Loucy (cell line): Measurements from ENCODE around the gene ITGB4.

Experiments
- H2AFZ ChIP-seq: fragments of 200-600 bp; sonication (generic); 2 replicates; pipeline ENCODE4 v1.6.0; 2016; ENCODE audit warnings: antibody characterized with exemption, mild to moderate bottlenecking, low read length, moderate library complexity
- H3F3A ChIP-seq: fragments of 200-600 bp; 2 replicates; pipeline ENCODE4 v1.6.0; 2016; ENCODE audit warnings: antibody characterized with exemption, low read depth, mild to moderate bottlenecking
- H3K27me3 ChIP-seq: fragments of 200-600 bp; sonication (generic); 2 replicates; pipeline ENCODE4 v1.6.1; 2014; ENCODE audit warnings: low read length, mild to moderate bottlenecking; ENCODE audit not compliant: insufficient read depth, poor library complexity, severe bottlenecking
- H3K36me3 ChIP-seq: fragments of 200-600 bp; sonication (generic); 2 replicates; pipeline ENCODE4 v1.6.1; 2016; ENCODE audit warnings: low read length; ENCODE audit not compliant: insufficient read depth
- H3K4me1 ChIP-seq: fragments of 200-600 bp; sonication (generic); 2 replicates; pipeline ENCODE4 v1.5.1; 2014; ENCODE audit warnings: low read length, mild to moderate bottlenecking; ENCODE audit not compliant: insufficient read depth, poor library complexity, severe bottlenecking
- H3K4me2 ChIP-seq: fragments of 200-600 bp; sonication (generic); 2 replicates; pipeline ENCODE4 v1.6.0; 2014; ENCODE audit warnings: antibody characterized with exemption, low read length, low read depth, mild to moderate bottlenecking; ENCODE audit not compliant: poor library complexity, severe bottlenecking
- H3K4me3 ChIP-seq: fragments of 200-600 bp; sonication (generic); 2 replicates; pipeline ENCODE4 v1.5.1; 2014; ENCODE audit warnings: low read length, mild to moderate bottlenecking, mixed read lengths; ENCODE audit not compliant: poor library complexity, severe bottlenecking
- H3K79me2 ChIP-seq: fragments of 200-600 bp; sonication (generic); 2 replicates; pipeline ENCODE4 v1.6.1; 2014; ENCODE audit warnings: low read length; ENCODE audit not compliant: insufficient read depth
- H3K9ac ChIP-seq: fragments of 200-600 bp; sonication (generic); 2 replicates; pipeline ENCODE4 v1.6.0; 2014; ENCODE audit warnings: mild to moderate bottlenecking, low read depth, low read length, moderate library complexity; ENCODE audit not compliant: poor library complexity, severe bottlenecking
- H3K9me2 ChIP-seq: fragments of 200-600 bp; sonication (generic); replicated peaks from 2 replicates; pipeline ENCODE4 v1.6.1; 2016; ENCODE audit warnings: low read depth, low read length, mixed read lengths
- H3K9me3 ChIP-seq: fragments of 200-600 bp; sonication (generic); 2 replicates; pipeline ENCODE4 v1.6.1; 2014; ENCODE audit warnings: mild to moderate bottlenecking, antibody characterized with exemption, low read length, low read depth; ENCODE audit not compliant: insufficient read depth
- H4K20me1 ChIP-seq: fragments of 200-600 bp; sonication (generic); 2 replicates; pipeline ENCODE4 v1.6.0; 2014; ENCODE audit warnings: antibody characterized with exemption, low read length, mild to moderate bottlenecking; ENCODE audit not compliant: insufficient read depth, poor library complexity, severe bottlenecking
- CTCF ChIP-seq: fragments of 200-600 bp; sonication (generic); conservative IDR thresholded peaks from 2 replicates; pipeline ENCODE4 v1.5.1; 2014; ENCODE audit warnings: mild to moderate bottlenecking, antibody characterized with exemption, low read length
- EZH2phosphoT487 ChIP-seq: fragments of 200-600 bp; IDR thresholded peaks from 2 replicates; pipeline ENCODE4 v1.6.1; 2018; ENCODE audit warnings: antibody characterized with exemption, mild to moderate bottlenecking, moderate library complexity, borderline replicate concordance

The ITGB4 gene

GRCh38 chr17:75773121-75773807, 52.0 kb downstream of the ITGB4 start:
- Histone ChIP-seq H3K79me2 (peaks cover 31% of the 10 kb centered on the region), H2AFZ (no peak overlapping the region), H3K9me3 (no peaks in the 10 kb centered on the region), H3K4me1 (peaks cover 17% of the 10 kb centered on the region), H3K9me2 (no peaks in the 10 kb centered on the region), H4K20me1 (peaks cover 30% of the 10 kb centered on the region), H3K4me2 (no peak overlapping the region), H3K27me3 (peaks cover 3% of the 10 kb centered on the region), H3F3A (peaks cover 16% of the 10 kb centered on the region; the same call in 1 of the 2 replicates), H3K4me3 (no peak overlapping the region), H3K36me3 (peaks cover 33% of the 10 kb centered on the region), H3K9ac (no peak overlapping the region)
- TF ChIP-seq CTCF (peak; percentile 26; the same call in 1 of the 2 replicates), EZH2phosphoT487 (no peak)

GRCh38 chr17:75773808-75774470, 52.7 kb downstream of the ITGB4 start:
- no peak overlapping the region for H3K4me2 ChIP-seq
- no peak for TF ChIP-seq EZH2phosphoT487
- TF ChIP-seq CTCF, result peak; percentile 39
- no peak overlapping the region for H2AFZ ChIP-seq
- peaks cover 16% of the 10 kb centered on the region; the same call in 1 of the 2 replicates for H3F3A ChIP-seq
- H3K9me2 ChIP-seq, result no peaks in the 10 kb centered on the region
- H3K9me3 ChIP-seq, result no peaks in the 10 kb centered on the region
- H3K4me1 ChIP-seq, result peaks cover 17% of the 10 kb centered on the region
- H3K79me2 ChIP-seq, result peaks cover 38% of the 10 kb centered on the region
- H3K4me3 ChIP-seq, result no peak overlapping the region
- no peak overlapping the region for H3K9ac ChIP-seq
- peaks cover 10% of the 10 kb centered on the region for H3K27me3 ChIP-seq
- peaks cover 37% of the 10 kb centered on the region for H4K20me1 ChIP-seq
- peaks cover 40% of the 10 kb centered on the region for H3K36me3 ChIP-seq

- no peaks in the 10 kb centered on the region for H3K9me2 ChIP-seq
- H2AFZ ChIP-seq, result no peak overlapping the region
- H3K4me2 ChIP-seq, result no peak overlapping the region
- peaks cover 17% of the 10 kb centered on the region for H3K4me1 ChIP-seq
- TF ChIP-seq EZH2phosphoT487, result no peak
- peaks cover 18% of the 10 kb centered on the region; the same call in 1 of the 2 replicates for H3F3A ChIP-seq
- no peak overlapping the region for H3K9ac ChIP-seq
- no peaks in the 10 kb centered on the region for H3K9me3 ChIP-seq
- peaks cover 15% of the 10 kb centered on the region for H3K27me3 ChIP-seq
- no peak overlapping the region for H3K4me3 ChIP-seq
- peaks cover 42% of the 10 kb centered on the region for H4K20me1 ChIP-seq
- peaks cover 40% of the 10 kb centered on the region for H3K36me3 ChIP-seq
- H3K79me2 ChIP-seq, result peaks cover 44% of the 10 kb centered on the region
Measured at GRCh38 chr17:75774471-75774990, 53.3 kb downstream of the ITGB4 start.
